GM23248 (cell line): ENCODE measurements around the gene TMUB1.

Experiments
- EZH2 ChIP-seq: fragments of 200-600 bp; sonication (generic); IDR thresholded peaks from 2 replicates; pipeline ENCODE4 v1.6.1; 2018; ENCODE audit warnings: antibody characterized with exemption, mild to moderate bottlenecking; ENCODE audit not compliant: insufficient read depth, poor library complexity, severe bottlenecking
- EZH2phosphoT487 ChIP-seq: fragments of 200-600 bp; sonication (generic); IDR thresholded peaks from 2 replicates; pipeline ENCODE4 v1.6.1; 2018; ENCODE audit warnings: antibody characterized with exemption, moderate library complexity, mild to moderate bottlenecking, low read depth; ENCODE audit not compliant: insufficient read depth

DNA sequence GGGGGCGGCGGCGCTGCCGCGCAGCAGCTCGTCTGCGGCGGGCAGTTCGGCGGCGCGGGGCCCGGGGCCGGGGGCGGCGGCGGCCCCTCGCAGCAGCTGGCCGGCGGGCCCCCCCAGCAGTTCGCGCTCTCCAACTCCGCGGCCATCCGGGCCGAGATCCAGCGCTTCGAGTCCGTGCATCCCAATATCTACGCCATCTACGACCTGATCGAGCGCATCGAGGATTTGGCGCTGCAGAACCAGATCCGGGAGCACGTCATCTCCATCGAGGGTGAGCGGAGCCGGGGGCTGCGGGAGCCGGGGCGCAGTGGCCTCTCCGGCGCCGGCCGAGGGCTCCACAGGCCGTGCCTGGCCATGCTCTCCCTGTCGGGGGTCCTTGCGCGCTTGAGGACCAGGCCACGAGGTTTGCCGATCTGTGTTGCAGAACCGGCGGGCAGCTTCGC is 3.5 kb upstream of the TMUB1 start:
- TF ChIP-seq EZH2 (no peak), EZH2phosphoT487 (no peak)
